Measurements from ENCODE around the gene PYY. TPM values are rescaled to one million over a fixed set of nuclear protein-coding genes. Genes with fewer than 3 reads are reported as not detected.

Gene PYY
- total RNA-seq, 4 donors from 2014 or later = 2.0 TPM; not detected in 3

- Histone ChIP-seq H3K27ac (no peak overlapping the region), H3K4me1 (peaks cover 0 to 13% (median 0%) of the 10 kb centered on the region in 4 donors), H3K4me3 (no peak overlapping the region), H3K27me3 (peaks cover 0 to 55% of the 10 kb centered on the region in 2 donors), H3K9me3 (no peaks in the 10 kb centered on the region), H3K36me3 (no peaks in the 10 kb centered on the region)
- no peak for DNase-seq (ENCODE audit: low spot score in 2 of 2)
- TF ChIP-seq EP300 (IDR thresholded peaks at IDR 0.05) (no peak), POLR2A (IDR thresholded peaks at IDR 0.05) (no peak)
- TF ChIP-seq, protein P1, sequence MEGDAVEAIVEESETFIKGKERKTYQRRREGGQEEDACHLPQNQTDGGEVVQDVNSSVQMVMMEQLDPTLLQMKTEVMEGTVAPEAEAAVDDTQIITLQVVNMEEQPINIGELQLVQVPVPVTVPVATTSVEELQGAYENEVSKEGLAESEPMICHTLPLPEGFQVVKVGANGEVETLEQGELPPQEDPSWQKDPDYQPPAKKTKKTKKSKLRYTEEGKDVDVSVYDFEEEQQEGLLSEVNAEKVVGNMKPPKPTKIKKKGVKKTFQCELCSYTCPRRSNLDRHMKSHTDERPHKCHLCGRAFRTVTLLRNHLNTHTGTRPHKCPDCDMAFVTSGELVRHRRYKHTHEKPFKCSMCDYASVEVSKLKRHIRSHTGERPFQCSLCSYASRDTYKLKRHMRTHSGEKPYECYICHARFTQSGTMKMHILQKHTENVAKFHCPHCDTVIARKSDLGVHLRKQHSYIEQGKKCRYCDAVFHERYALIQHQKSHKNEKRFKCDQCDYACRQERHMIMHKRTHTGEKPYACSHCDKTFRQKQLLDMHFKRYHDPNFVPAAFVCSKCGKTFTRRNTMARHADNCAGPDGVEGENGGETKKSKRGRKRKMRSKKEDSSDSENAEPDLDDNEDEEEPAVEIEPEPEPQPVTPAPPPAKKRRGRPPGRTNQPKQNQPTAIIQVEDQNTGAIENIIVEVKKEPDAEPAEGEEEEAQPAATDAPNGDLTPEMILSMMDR (IDR thresholded peaks at IDR 0.05) = no peak
- 74 to 84% methylated on average over 4 of the region's 4 CpGs for WGBS, 2 donors
Measured at GRCh38 chr17:43916385-43916784, 37.4 kb downstream of the PYY start.

DNA sequence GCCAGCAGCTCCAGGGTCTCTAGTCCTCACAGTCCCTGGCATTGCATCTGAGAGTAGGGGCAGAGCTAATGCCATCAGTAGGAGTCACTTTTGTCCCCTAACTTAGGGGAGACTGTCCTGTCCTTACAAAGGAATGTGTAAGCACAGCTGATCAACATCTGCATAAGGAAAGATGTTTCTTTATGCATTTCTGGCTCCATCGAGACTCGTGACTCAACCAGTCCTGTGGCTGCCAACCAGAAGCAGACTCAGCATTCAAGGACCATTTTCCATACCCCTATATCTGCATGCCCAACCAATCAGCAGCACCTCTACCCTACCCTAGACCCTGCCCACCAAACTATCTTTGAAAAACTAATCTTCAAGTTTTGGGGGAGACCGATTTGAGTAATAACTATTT is 38.2 kb downstream of the PYY start:
- DNase-seq (ENCODE audit: low spot score in 2 of 2) = no peak
- Histone ChIP-seq H3K4me3 (no peak overlapping the region), H3K4me1 (peaks cover 0 to 13% (median 0%) of the 10 kb centered on the region in 4 donors), H3K36me3 (no peaks in the 10 kb centered on the region), H3K27me3 (peaks cover 0 to 46% of the 10 kb centered on the region in 2 donors), H3K9me3 (no peaks in the 10 kb centered on the region), H3K27ac (no peak overlapping the region)
- WGBS, 2 donors = 78% methylated on average over 3 of the region's 3 CpGs
- TF ChIP-seq, protein P1 (IDR thresholded peaks at IDR 0.05) = no peak

- WGBS, 2 donors = 72 to 73% methylated on average over 2 of the region's 2 CpGs
- no peak for DNase-seq (ENCODE audit: low spot score in 2 of 2)
- H3K4me3 ChIP-seq = no peak overlapping the region
- no peaks in the 10 kb centered on the region for H3K9me3 ChIP-seq
- peaks cover 0 to 13% (median 0%) of the 10 kb centered on the region in 4 donors for H3K4me1 ChIP-seq
- H3K27me3 ChIP-seq = peaks cover 0 to 51% of the 10 kb centered on the region in 2 donors
- no peak overlapping the region for H3K27ac ChIP-seq
- TF ChIP-seq EP300 (IDR thresholded peaks at IDR 0.05) (no peak), POLR2A (IDR thresholded peaks at IDR 0.05) (no peak)
- TF ChIP-seq, protein P1 (IDR thresholded peaks at IDR 0.05) = no peak
- no peaks in the 10 kb centered on the region for H3K36me3 ChIP-seq
Measured at GRCh38 chr17:43914451-43914850, 39.3 kb downstream of the PYY start.

GRCh38 chr17:43913584-43913983 is 40.2 kb downstream of the PYY start:
- Histone ChIP-seq H3K27ac (no peak overlapping the region), H3K27me3 (peaks cover 0 to 51% of the 10 kb centered on the region in 2 donors), H3K4me3 (no peak overlapping the region), H3K4me1 (peaks cover 0 to 16% (median under 1%) of the 10 kb centered on the region in 4 donors), H3K36me3 (no peaks in the 10 kb centered on the region), H3K9me3 (no peaks in the 10 kb centered on the region)
- WGBS, 2 donors = 66 to 80% methylated on average over 6 of the region's 6 CpGs
- no peak for DNase-seq (ENCODE audit: low spot score in 2 of 2)
- no peak for TF ChIP-seq POLR2A (IDR thresholded peaks at IDR 0.05)
- TF ChIP-seq EP300 (IDR thresholded peaks at IDR 0.05) = no peak
- TF ChIP-seq, protein P1 (IDR thresholded peaks at IDR 0.05) = no peak

DNA sequence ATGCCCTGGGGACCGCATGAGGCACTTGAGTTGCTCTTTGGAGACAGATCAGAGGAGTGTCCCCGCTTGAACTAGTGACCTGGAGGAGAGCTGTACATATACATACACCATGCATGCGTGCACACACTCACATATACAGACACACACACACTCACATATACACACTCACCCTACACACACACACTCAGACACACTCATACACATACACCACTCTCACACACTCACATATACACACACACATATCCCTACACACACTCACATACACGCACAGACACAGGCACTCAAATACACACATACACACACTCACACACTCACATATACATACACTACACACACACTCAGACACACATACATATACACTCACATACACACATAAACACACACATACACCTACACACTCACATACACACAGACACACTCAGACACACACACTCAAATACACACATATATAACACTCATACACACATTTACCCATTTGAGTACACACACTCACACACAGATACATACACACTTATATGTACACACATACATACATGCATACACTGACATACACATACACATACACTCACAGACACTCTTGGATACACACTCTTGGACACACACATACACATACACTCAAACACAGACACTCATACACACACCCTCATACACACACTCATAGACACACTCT is 41.0 kb downstream of the PYY start:
- peaks cover 0 to 20% (median 3%) of the 10 kb centered on the region in 4 donors for H3K4me1 ChIP-seq
- H3K36me3 ChIP-seq = no peaks in the 10 kb centered on the region
- WGBS, 2 donors = 39 to 54% methylated on average over 4 of the region's 4 CpGs
- peaks cover 0 to 49% of the 10 kb centered on the region in 2 donors for H3K27me3 ChIP-seq
- no peak overlapping the region for H3K4me3 ChIP-seq
- H3K9me3 ChIP-seq = no peaks in the 10 kb centered on the region
- no peak overlapping the region for H3K27ac ChIP-seq
- TF ChIP-seq POLR2A (IDR thresholded peaks at IDR 0.05) = no peak
- DNase-seq (ENCODE audit: low spot score in 2 of 2) = no peak

Measured in tibial nerve (tissue), 4 donors.